ENCODE measurements around the gene DAPK2.

DNA sequence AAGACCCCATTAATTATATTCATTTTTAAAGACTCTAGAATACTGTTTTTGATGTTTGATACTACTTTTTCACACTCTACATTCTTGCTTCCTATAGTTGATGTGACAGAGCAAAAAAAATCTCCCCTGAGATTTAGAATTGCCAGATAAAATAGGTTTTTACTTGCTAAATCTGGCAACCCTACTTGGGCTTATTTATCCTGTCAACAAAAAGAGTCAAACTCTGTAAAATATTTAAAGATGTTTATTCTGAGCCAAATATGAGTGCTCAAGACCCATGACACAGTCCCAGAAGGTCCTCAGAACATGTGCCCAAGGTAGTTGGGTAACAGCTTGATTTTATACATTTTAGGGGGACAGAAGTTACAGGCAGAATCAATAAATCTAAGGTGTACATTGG, 72.3 kb downstream of the DAPK2 start:
- TF ChIP-seq POLR2A (IDR thresholded peaks at IDR 0.05), result no peak
- TF ChIP-seq, protein P1, sequence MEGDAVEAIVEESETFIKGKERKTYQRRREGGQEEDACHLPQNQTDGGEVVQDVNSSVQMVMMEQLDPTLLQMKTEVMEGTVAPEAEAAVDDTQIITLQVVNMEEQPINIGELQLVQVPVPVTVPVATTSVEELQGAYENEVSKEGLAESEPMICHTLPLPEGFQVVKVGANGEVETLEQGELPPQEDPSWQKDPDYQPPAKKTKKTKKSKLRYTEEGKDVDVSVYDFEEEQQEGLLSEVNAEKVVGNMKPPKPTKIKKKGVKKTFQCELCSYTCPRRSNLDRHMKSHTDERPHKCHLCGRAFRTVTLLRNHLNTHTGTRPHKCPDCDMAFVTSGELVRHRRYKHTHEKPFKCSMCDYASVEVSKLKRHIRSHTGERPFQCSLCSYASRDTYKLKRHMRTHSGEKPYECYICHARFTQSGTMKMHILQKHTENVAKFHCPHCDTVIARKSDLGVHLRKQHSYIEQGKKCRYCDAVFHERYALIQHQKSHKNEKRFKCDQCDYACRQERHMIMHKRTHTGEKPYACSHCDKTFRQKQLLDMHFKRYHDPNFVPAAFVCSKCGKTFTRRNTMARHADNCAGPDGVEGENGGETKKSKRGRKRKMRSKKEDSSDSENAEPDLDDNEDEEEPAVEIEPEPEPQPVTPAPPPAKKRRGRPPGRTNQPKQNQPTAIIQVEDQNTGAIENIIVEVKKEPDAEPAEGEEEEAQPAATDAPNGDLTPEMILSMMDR (IDR thresholded peaks at IDR 0.05 in 4 of 5, conservative IDR thresholded peaks at IDR 0.05 in 1 of 5), result no peak
